ENCODE measurements around the gene C10orf105. TPM values are rescaled to one million over a fixed set of nuclear protein-coding genes. Genes with fewer than 3 reads are reported as not detected.

C10orf105 gene
- total RNA-seq, 4 donors from 2014 or later = 0.20 to 0.42 (median 0.26) TPM

- no peak overlapping the region for H3K27ac ChIP-seq
- no peak for DNase-seq (ENCODE audit: low spot score in 2 of 2)
- 59 to 74% methylated on average over 4 of the region's 4 CpGs for WGBS, 2 donors
- peaks cover 0 to 14% (median 0%) of the 10 kb centered on the region in 3 donors for H3K36me3 ChIP-seq
- H3K4me1 ChIP-seq = peaks cover 0 to 54% (median 20%) of the 10 kb centered on the region in 4 donors
- H3K9me3 ChIP-seq = peaks cover 0 to 7% (median 0%) of the 10 kb centered on the region in 4 donors
- no peaks in the 10 kb centered on the region for H3K27me3 ChIP-seq
- no peak overlapping the region for H3K4me3 ChIP-seq
- TF ChIP-seq POLR2A (IDR thresholded peaks at IDR 0.05) = no peak
- TF ChIP-seq CTCF (IDR thresholded peaks at IDR 0.05) = no peak
- TF ChIP-seq EP300 (IDR thresholded peaks at IDR 0.05) = no peak
Observed at GRCh38 chr10:71741029-71741428, 21.5 kb upstream of the C10orf105 start.

- TF ChIP-seq CTCF (IDR thresholded peaks at IDR 0.05) = peak in 1 of 5 experiments; percentile 19
- no peak for TF ChIP-seq EP300 (IDR thresholded peaks at IDR 0.05)
- peaks cover 0 to 52% (median 19%) of the 10 kb centered on the region in 4 donors for H3K4me1 ChIP-seq
- no peak overlapping the region for H3K27ac ChIP-seq
- H3K4me3 ChIP-seq = no peak overlapping the region
- DNase-seq (ENCODE audit: low spot score in 2 of 2) = peak in 1 of 2 donors; percentile 61
- H3K36me3 ChIP-seq = peaks cover 0 to 14% (median 0%) of the 10 kb centered on the region in 3 donors
- no peaks in the 10 kb centered on the region for H3K27me3 ChIP-seq
- H3K9me3 ChIP-seq = peaks cover 0 to 7% (median 0%) of the 10 kb centered on the region in 4 donors
- WGBS, 2 donors = 35 to 43% methylated on average over 9 of the region's 9 CpGs
Observed at GRCh38 chr10:71740069-71740653, 20.6 kb upstream of the C10orf105 start.

GRCh38 chr10:71739358-71739900, 19.9 kb upstream of the C10orf105 start:
- WGBS, 2 donors = 88 to 97% methylated on average over 5 to 8 of the region's 8 CpGs
- Histone ChIP-seq H3K9me3 (peaks cover 0 to 7% (median 0%) of the 10 kb centered on the region in 4 donors), H3K27ac (no peak overlapping the region), H3K36me3 (peaks cover 0 to 14% (median 0%) of the 10 kb centered on the region in 3 donors), H3K27me3 (no peaks in the 10 kb centered on the region), H3K4me1 (peaks cover 0 to 52% (median 20%) of the 10 kb centered on the region in 4 donors), H3K4me3 (no peak overlapping the region)
- no peak for TF ChIP-seq EP300 (IDR thresholded peaks at IDR 0.05)
- DNase-seq (ENCODE audit: low spot score in 2 of 2) = no peak

GRCh38 chr10:71737834-71738197, 18.2 kb upstream of the C10orf105 start:
- 67 to 69% methylated on average over 3 of the region's 3 CpGs for WGBS, 2 donors
- Histone ChIP-seq H3K27ac (peak overlapping the region in 2 of 4 donors; percentile 50 to 74), H3K4me3 (no peak overlapping the region), H3K27me3 (no peaks in the 10 kb centered on the region), H3K4me1 (peaks cover 0 to 52% (median 20%) of the 10 kb centered on the region in 4 donors), H3K9me3 (peaks cover 0 to 6% (median 0%) of the 10 kb centered on the region in 4 donors), H3K36me3 (peaks cover 0 to 12% (median 0%) of the 10 kb centered on the region in 3 donors)
- TF ChIP-seq EP300 (IDR thresholded peaks at IDR 0.05) (no peak), CTCF (IDR thresholded peaks at IDR 0.05) (no peak), POLR2A (IDR thresholded peaks at IDR 0.05) (no peak)
- DNase-seq (ENCODE audit: low spot score in 2 of 2) = no peak

- 75 to 81% methylated on average over 12 of the region's 12 CpGs for WGBS, 2 donors
- Histone ChIP-seq H3K9me3 (no peaks in the 10 kb centered on the region), H3K4me3 (no peak overlapping the region), H3K27me3 (no peaks in the 10 kb centered on the region), H3K36me3 (peaks cover 0 to 6% (median 0%) of the 10 kb centered on the region in 3 donors), H3K27ac (peak overlapping the region in 2 of 4 donors; percentile 56 to 74), H3K4me1 (peaks cover 0 to 52% (median 20%) of the 10 kb centered on the region in 4 donors)
- no peak for DNase-seq (ENCODE audit: low spot score in 2 of 2)
- no peak for TF ChIP-seq EP300 (IDR thresholded peaks at IDR 0.05)
Observed at GRCh38 chr10:71737001-71737833, 17.6 kb upstream of the C10orf105 start.

GRCh38 chr10:71736570-71736952, 17.0 kb upstream of the C10orf105 start:
- H3K27ac ChIP-seq = peak overlapping the region in 3 of 4 donors; percentile 46 to 74 (median 56)
- WGBS, 2 donors = 89 to 91% methylated on average over 2 of the region's 2 CpGs
- H3K27me3 ChIP-seq = no peaks in the 10 kb centered on the region
- H3K9me3 ChIP-seq = no peaks in the 10 kb centered on the region
- TF ChIP-seq EP300 (IDR thresholded peaks at IDR 0.05) (no peak), POLR2A (IDR thresholded peaks at IDR 0.05) (no peak), CTCF (IDR thresholded peaks at IDR 0.05) (no peak)
- H3K4me3 ChIP-seq = no peak overlapping the region
- no peaks in the 10 kb centered on the region for H3K36me3 ChIP-seq
- peaks cover 0 to 52% (median 20%) of the 10 kb centered on the region in 4 donors for H3K4me1 ChIP-seq
- no peak for DNase-seq (ENCODE audit: low spot score in 2 of 2)
